RWPE2 (cell line): ENCODE results near the gene DAP.

ENCODE experiments used
- ATAC-seq: fragments of 200-7000 bp; cut with Tn5 transposase; 3 replicates; pipeline ENCODE4 v1.9.1; 2021; ENCODE audit warnings: low read depth
- DNase-seq: peaks from one replicate; pipeline ENCODE4 v3.0.0-alpha.2; 2020; ENCODE audit warnings: low spot score
- H3K27ac ChIP-seq: fragments of 450-650 bp; 2 replicates; pipeline ENCODE4 v1.5.1; 2017; ENCODE audit warnings: mild to moderate bottlenecking; ENCODE audit not compliant: poor library complexity, severe bottlenecking
- H3K27me3 ChIP-seq: fragments of 250-450 bp; sonication (Bioruptor Pico); 2 replicates; pipeline ENCODE4 v1.5.1; 2021; ENCODE audit warnings: mild to moderate bottlenecking, moderate library complexity; ENCODE audit not compliant: insufficient read depth, poor library complexity, severe bottlenecking
- H3K36me3 ChIP-seq: fragments of 250-450 bp; sonication (Bioruptor Pico); 2 replicates; pipeline ENCODE4 v1.5.1; 2020; ENCODE audit warnings: low read depth, mild to moderate bottlenecking, moderate library complexity
- H3K4me1 ChIP-seq: fragments of 250-450 bp; sonication (Bioruptor Pico); 2 replicates; pipeline ENCODE4 v1.5.1; 2021; ENCODE audit warnings: mild to moderate bottlenecking, moderate library complexity; ENCODE audit not compliant: insufficient read depth, poor library complexity, severe bottlenecking
- H3K4me3 ChIP-seq: fragments of 250-450 bp; sonication (Bioruptor Pico); 2 replicates; pipeline ENCODE4 v1.5.1; 2021; ENCODE audit warnings: mild to moderate bottlenecking, moderate library complexity; ENCODE audit not compliant: severe bottlenecking
- H3K9me3 ChIP-seq: fragments of 250-450 bp; sonication (Bioruptor Pico); 2 replicates; pipeline ENCODE4 v1.5.1; 2021; ENCODE audit warnings: mild to moderate bottlenecking, moderate library complexity; ENCODE audit not compliant: severe bottlenecking
- TF ChIP-seq, protein P1 (sequence below): fragments of 450-650 bp; IDR thresholded peaks from one replicate; pipeline ENCODE4 v1.5.1; 2017; ENCODE audit warnings: mild to moderate bottlenecking, moderate library complexity; ENCODE audit not compliant: poor library complexity, severe bottlenecking

The DAP gene

DNA sequence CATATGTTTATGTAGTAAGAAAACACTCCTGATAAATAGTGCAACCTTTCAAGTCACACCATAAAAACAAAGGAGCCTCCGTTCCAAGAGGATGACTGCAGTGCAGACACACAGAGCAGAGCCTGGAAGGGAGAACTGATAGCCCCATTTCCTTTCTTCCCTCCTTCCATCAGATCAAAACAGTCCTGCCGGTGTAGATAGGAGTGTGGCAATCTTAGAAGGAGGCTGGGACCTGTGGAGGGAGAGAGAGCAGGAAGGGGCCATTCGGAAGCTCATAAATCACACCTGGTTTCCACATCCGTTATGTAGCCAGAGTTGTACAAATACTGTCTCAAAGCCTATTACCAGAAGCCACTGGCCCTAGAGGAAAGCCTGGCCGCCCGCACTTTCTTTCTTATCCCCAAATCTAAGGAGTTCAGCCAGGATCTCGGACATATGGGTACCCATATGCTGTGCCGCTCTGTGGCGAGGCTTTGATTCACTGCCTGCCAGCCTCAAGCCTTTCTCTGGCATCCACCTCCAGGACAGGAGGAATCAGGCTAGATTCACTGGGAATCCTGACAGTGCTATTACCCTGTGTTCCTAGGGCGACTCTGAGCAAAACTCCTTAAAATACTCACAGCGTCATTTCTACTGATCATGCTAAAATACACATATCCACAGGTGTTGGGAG is 26.9 kb downstream of the DAP start:
- no peaks in the 10 kb centered on the region for H3K4me1 ChIP-seq
- ATAC-seq (no peak), DNase-seq (no peak)
- no peaks in the 10 kb centered on the region for H3K9me3 ChIP-seq
- TF ChIP-seq, protein P1, sequence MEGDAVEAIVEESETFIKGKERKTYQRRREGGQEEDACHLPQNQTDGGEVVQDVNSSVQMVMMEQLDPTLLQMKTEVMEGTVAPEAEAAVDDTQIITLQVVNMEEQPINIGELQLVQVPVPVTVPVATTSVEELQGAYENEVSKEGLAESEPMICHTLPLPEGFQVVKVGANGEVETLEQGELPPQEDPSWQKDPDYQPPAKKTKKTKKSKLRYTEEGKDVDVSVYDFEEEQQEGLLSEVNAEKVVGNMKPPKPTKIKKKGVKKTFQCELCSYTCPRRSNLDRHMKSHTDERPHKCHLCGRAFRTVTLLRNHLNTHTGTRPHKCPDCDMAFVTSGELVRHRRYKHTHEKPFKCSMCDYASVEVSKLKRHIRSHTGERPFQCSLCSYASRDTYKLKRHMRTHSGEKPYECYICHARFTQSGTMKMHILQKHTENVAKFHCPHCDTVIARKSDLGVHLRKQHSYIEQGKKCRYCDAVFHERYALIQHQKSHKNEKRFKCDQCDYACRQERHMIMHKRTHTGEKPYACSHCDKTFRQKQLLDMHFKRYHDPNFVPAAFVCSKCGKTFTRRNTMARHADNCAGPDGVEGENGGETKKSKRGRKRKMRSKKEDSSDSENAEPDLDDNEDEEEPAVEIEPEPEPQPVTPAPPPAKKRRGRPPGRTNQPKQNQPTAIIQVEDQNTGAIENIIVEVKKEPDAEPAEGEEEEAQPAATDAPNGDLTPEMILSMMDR, result no peak
- H3K27ac ChIP-seq, result no peak overlapping the region
- H3K27me3 ChIP-seq, result no peaks in the 10 kb centered on the region
- no peak overlapping the region for H3K4me3 ChIP-seq
- peaks cover 62% of the 10 kb centered on the region for H3K36me3 ChIP-seq

DNA sequence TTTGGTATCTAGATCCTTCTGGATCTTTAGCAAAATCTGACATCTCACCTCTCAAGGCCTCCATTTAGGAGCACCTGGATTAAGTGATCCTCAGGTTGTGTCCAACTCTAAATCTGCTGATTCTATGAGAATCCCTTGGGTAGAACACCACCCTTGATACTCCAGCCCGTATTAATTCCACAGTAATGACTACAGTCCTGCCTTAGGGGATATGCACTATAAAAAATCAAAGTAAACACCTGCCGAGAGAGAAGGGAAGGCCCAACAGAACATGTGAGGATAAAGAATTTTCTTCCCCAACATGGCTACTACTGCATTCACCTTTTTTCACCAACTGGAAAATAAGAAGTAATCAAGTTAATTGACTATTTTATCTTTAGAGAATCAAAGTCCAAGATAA is 27.6 kb downstream of the DAP start:
- no peak for ATAC-seq
- no peaks in the 10 kb centered on the region for H3K4me1 ChIP-seq

DNA sequence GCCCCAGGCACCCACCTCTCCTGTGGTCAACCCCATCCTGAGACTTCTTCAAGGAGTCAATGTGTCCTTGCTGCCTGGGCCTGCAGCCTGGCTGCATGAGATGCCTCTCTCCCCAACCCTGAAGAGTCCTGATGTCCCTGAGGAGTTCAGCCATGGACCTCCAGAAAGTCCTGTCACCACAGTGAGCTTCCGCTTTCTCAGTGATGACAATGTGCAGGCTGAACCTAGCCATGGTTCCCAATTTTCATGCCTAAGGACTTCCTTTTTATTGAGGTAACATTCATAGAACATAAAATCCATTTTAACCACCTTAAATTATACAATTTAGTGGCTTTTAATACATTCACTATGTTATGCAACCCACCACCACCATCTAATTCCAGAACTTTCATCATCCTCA is 29.1 kb downstream of the DAP start:
- ATAC-seq, result no peak
- Histone ChIP-seq H3K27me3 (no peaks in the 10 kb centered on the region), H3K36me3 (peaks cover 46% of the 10 kb centered on the region), H3K9me3 (no peaks in the 10 kb centered on the region), H3K4me1 (no peaks in the 10 kb centered on the region), H3K4me3 (no peak overlapping the region), H3K27ac (no peak overlapping the region)
- DNase-seq, result no peak
- TF ChIP-seq, protein P1, result no peak

More for the DNA sequence above, 27.6 kb downstream of the DAP start:
- TF ChIP-seq, protein P1, result no peak
- no peak for DNase-seq
- Histone ChIP-seq H3K27me3 (no peaks in the 10 kb centered on the region), H3K36me3 (peaks cover 56% of the 10 kb centered on the region), H3K9me3 (no peaks in the 10 kb centered on the region), H3K4me3 (no peak overlapping the region), H3K27ac (no peak overlapping the region)

DNA sequence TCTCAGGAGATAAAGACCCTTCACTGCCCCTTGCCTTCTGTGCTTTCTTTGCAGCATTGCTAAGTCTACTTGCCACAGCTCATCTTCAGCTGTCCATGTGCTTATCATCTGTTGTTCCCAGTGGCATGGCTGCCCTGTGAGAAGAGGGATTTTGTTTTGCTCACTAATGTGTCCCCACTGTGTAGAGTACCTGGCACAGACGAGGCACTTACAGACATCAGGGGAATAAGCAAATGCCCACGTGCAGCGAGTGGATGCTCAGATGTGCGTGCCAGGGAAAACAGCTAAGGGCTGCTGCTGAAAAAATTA is 31.0 kb downstream of the DAP start:
- Histone ChIP-seq H3K4me1 (peaks cover 13% of the 10 kb centered on the region), H3K27me3 (no peaks in the 10 kb centered on the region), H3K27ac (no peak overlapping the region), H3K36me3 (peaks cover 42% of the 10 kb centered on the region), H3K9me3 (no peaks in the 10 kb centered on the region), H3K4me3 (no peak overlapping the region)
- TF ChIP-seq, protein P1, result no peak
- ATAC-seq (no peak), DNase-seq (no peak)

DNA sequence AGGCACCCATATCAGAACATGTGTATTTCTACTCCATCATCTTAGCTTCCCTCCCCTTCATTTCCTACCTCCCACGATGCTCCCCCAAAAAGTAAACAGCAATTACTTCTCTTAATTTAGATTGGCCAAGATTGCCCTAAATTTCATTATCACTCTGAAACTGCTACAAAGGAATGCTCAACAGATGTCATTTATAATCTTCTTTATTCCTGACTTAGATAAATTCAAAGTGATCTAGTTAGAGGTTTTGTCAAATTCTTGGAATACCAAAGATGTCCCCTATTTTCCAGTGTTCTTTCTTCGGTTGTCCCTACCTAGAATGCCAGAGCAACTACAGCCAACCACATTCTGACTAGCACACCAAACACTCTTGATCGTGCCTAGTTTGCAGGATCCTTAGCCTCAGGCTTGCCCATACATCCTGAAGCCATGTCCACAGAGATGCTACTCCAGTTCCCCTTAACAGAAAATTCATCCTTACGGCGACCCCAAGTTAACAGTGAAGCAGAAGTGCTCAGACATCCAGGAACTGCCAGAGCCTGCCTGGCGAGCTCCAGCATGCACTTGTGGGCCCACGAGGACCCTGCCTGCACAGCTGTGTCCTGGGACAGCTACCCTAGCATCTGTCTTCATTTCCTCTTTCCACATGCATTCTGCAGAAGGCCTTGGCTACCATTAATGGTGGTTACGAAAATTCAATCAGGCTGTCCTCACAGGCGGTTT is 31.6 kb downstream of the DAP start:
- Histone ChIP-seq H3K4me1 (peaks cover 17% of the 10 kb centered on the region), H3K9me3 (no peaks in the 10 kb centered on the region), H3K27ac (no peak overlapping the region), H3K27me3 (no peaks in the 10 kb centered on the region), H3K36me3 (peaks cover 37% of the 10 kb centered on the region), H3K4me3 (no peak overlapping the region)
- ATAC-seq (no peak), DNase-seq (no peak)
- TF ChIP-seq, protein P1, result no peak
